HEK293 (cell line): Measurements from ENCODE around the gene BICD2.

Source experiments
- CTCF ChIA-PET: fragments of 350-600 bp; formaldehyde crosslinking; extraction: SDS; loops from one replicate; lab custom pipeline; 2021; ENCODE audit warnings: antibody characterized with exemption; lab: Yijun Ruan, JAX
- POLR2A ChIA-PET: fragments of 300-600 bp; formaldehyde crosslinking; extraction: SDS; loops from one replicate; lab custom pipeline; 2020; ENCODE audit warnings: antibody characterized with exemption, inconsistent platforms; lab: Yijun Ruan, JAX
- H3K27ac ChIP-seq: fragments of 200-500 bp; sonication (Bioruptor generic); 2 replicates; pipeline ENCODE4 v1.5.1; 2014; ENCODE audit warnings: low read depth, low read length, control low read depth, inconsistent platforms; ENCODE audit errors: extremely low read depth
- H3K36me3 ChIP-seq, 2 experiments: fragments of 200-500 bp in 1 of 2; sonication (Bioruptor generic) in 1 of 2; 1 replicate in 1 of 2; 2 replicates in 1 of 2; pipeline ENCODE4 v1.5.1; 2014 to 2017; ENCODE audit warnings: inconsistent platforms in 2 of 2, low read length in 2 of 2; ENCODE audit not compliant: control insufficient read depth in 2 of 2, insufficient read depth in 1 of 2
- H3K4me1 ChIP-seq: fragments of 200-500 bp; sonication (Bioruptor generic); 2 replicates; pipeline ENCODE4 v1.5.1; 2014; ENCODE audit warnings: mild to moderate bottlenecking, low read length, inconsistent platforms; ENCODE audit not compliant: control insufficient read depth, insufficient read depth
- H3K4me3 ChIP-seq: 2 replicates; pipeline ENCODE4 v1.5.1; 2011; ENCODE audit warnings: low read depth, mild to moderate bottlenecking, control low read depth, low read length, moderate library complexity
- H3K9me3 ChIP-seq: fragments of 200-500 bp; sonication (Bioruptor generic); 2 replicates; pipeline ENCODE4 v1.5.1; 2014; ENCODE audit warnings: low read depth, low read length, inconsistent platforms; ENCODE audit not compliant: control insufficient read depth, insufficient read depth
- EGR2 ChIP-seq: fragments of 450-650 bp; formaldehyde crosslinking; IDR thresholded peaks from 2 replicates; pipeline ENCODE4 v1.5.1; 2016; ENCODE audit warnings: low read depth, missing biosample characterization, missing genetic modification characterization
- GLIS2 ChIP-seq: fragments of 450-650 bp; formaldehyde crosslinking; IDR thresholded peaks from 2 replicates; pipeline ENCODE4 v1.5.1; 2016; ENCODE audit warnings: missing biosample characterization, missing genetic modification characterization
- HOXA7 ChIP-seq: sonication (generic); formaldehyde crosslinking; IDR thresholded peaks from 2 replicates; pipeline ENCODE4 v1.8.1; 2022; ENCODE audit warnings: missing genetic modification reagents, borderline replicate concordance
- HOXD13 ChIP-seq: sonication (generic); formaldehyde crosslinking; IDR thresholded peaks from 2 replicates; pipeline ENCODE4 v1.8.0; 2022; ENCODE audit warnings: missing genetic modification reagents, borderline replicate concordance
- KLF9 ChIP-seq: fragments of 450-650 bp; formaldehyde crosslinking; IDR thresholded peaks from 2 replicates; pipeline ENCODE4 v1.5.1; 2016; ENCODE audit warnings: missing biosample characterization, missing genetic modification characterization, low read depth
- TSHZ1 ChIP-seq: fragments of 450-650 bp; formaldehyde crosslinking; IDR thresholded peaks from 2 replicates; pipeline ENCODE4 v1.5.1; 2016; ENCODE audit warnings: missing biosample characterization, missing genetic modification characterization, borderline replicate concordance
- YY2 ChIP-seq: fragments of 450-650 bp; formaldehyde crosslinking; IDR thresholded peaks from 2 replicates; pipeline ENCODE4 v1.5.1; 2016; ENCODE audit warnings: missing biosample characterization, missing genetic modification characterization
- ZFHX2 ChIP-seq: fragments of 450-650 bp; formaldehyde crosslinking; conservative IDR thresholded peaks from 2 replicates; pipeline ENCODE4 v1.5.1; 2016; ENCODE audit warnings: missing biosample characterization, missing genetic modification characterization
- ZNF114 ChIP-seq: fragments of 450-650 bp; formaldehyde crosslinking; IDR thresholded peaks from 2 replicates; pipeline ENCODE4 v1.5.0; 2017; ENCODE audit warnings: missing biosample characterization, missing genetic modification characterization
- ZNF146 ChIP-seq: fragments of 450-650 bp; formaldehyde crosslinking; IDR thresholded peaks from 2 replicates; pipeline ENCODE4 v1.5.1; 2016; ENCODE audit warnings: missing biosample characterization, missing genetic modification characterization
- ZNF239 ChIP-seq: fragments of 450-650 bp; formaldehyde crosslinking; IDR thresholded peaks from 2 replicates; pipeline ENCODE4 v1.5.1; 2016; ENCODE audit warnings: missing biosample characterization, missing genetic modification characterization
- ZNF354C ChIP-seq: fragments of 450-650 bp; formaldehyde crosslinking; IDR thresholded peaks from 2 replicates; pipeline ENCODE4 v1.5.1; 2016; ENCODE audit warnings: missing biosample characterization, missing genetic modification characterization, low read depth, borderline replicate concordance
- ZNF433 ChIP-seq: fragments of 450-650 bp; formaldehyde crosslinking; IDR thresholded peaks from 2 replicates; pipeline ENCODE4 v1.5.1; 2016; ENCODE audit warnings: missing biosample characterization, missing genetic modification characterization, low read depth
- ZNF514 ChIP-seq: fragments of 450-650 bp; formaldehyde crosslinking; IDR thresholded peaks from 2 replicates; pipeline ENCODE4 v1.5.1; 2016; ENCODE audit warnings: missing biosample characterization, missing genetic modification characterization
- ZNF558 ChIP-seq: fragments of 450-650 bp; formaldehyde crosslinking; IDR thresholded peaks from 2 replicates; pipeline ENCODE4 v1.5.1; 2016; ENCODE audit warnings: missing biosample characterization, missing genetic modification characterization
- ZNF660 ChIP-seq: fragments of 450-650 bp; IDR thresholded peaks from 2 replicates; pipeline ENCODE4 v1.5.1; 2018; ENCODE audit warnings: missing biosample characterization, mild to moderate bottlenecking, missing genetic modification characterization
- ZNF664 ChIP-seq: fragments of 450-650 bp; formaldehyde crosslinking; IDR thresholded peaks from 2 replicates; pipeline ENCODE4 v1.5.1; 2016; ENCODE audit warnings: missing biosample characterization, missing genetic modification characterization
- ZSCAN23 ChIP-seq: fragments of 450-650 bp; formaldehyde crosslinking; IDR thresholded peaks from 2 replicates; pipeline ENCODE4 v1.5.1; 2016; ENCODE audit warnings: missing biosample characterization, missing genetic modification characterization
- TF ChIP-seq, protein P1 (sequence below): fragments of 450-650 bp; formaldehyde crosslinking; IDR thresholded peaks from 2 replicates; pipeline ENCODE4 v1.5.1; 2016; ENCODE audit warnings: missing biosample characterization, missing genetic modification characterization
- TF ChIP-seq, protein P2 (sequence below): fragments of 450-650 bp; formaldehyde crosslinking; IDR thresholded peaks from 2 replicates; pipeline ENCODE4 v1.5.1; 2016; ENCODE audit warnings: missing biosample characterization, missing genetic modification characterization
- TF ChIP-seq, protein P3 (sequence below): fragments of 450-650 bp; formaldehyde crosslinking; IDR thresholded peaks from 2 replicates; pipeline ENCODE4 v1.5.1; 2016; ENCODE audit warnings: missing biosample characterization, missing genetic modification characterization, borderline replicate concordance

The BICD2 gene

DNA sequence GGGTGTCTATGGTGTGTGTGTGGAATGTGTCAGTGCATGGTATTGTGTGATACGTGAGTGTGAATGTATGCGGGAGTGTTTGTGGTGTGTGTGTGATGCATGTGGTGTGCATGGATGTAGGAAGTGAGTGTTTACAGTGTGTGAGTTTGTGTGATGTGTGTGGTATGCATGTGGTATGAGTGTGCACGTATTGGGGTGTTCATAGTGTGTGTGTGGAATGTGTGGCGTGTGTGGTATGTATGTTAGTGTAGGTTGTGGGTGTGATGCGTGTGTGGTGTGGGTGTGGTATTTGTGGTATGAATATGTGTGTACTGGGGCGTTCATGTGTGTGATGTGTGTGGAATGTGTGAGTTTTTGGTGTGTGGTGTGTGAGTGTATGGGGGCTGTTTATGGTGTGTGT is 40.1 kb upstream of the BICD2 start:
- CTCF ChIA-PET: interaction anchor here (1.3 kb wide), 1 partner anchor 14 kb away, joined by 3 read pairs; no protein-coding TSS in a partner anchor
- Histone ChIP-seq H3K4me3 (no peak overlapping the region), H3K4me1 (no peaks in the 10 kb centered on the region), H3K9me3 (no peaks in the 10 kb centered on the region), H3K36me3 (no peaks in the 10 kb centered on the region), H3K27ac (no peak overlapping the region)
- POLR2A ChIA-PET: no interaction called here
- TF ChIP-seq, protein P1, sequence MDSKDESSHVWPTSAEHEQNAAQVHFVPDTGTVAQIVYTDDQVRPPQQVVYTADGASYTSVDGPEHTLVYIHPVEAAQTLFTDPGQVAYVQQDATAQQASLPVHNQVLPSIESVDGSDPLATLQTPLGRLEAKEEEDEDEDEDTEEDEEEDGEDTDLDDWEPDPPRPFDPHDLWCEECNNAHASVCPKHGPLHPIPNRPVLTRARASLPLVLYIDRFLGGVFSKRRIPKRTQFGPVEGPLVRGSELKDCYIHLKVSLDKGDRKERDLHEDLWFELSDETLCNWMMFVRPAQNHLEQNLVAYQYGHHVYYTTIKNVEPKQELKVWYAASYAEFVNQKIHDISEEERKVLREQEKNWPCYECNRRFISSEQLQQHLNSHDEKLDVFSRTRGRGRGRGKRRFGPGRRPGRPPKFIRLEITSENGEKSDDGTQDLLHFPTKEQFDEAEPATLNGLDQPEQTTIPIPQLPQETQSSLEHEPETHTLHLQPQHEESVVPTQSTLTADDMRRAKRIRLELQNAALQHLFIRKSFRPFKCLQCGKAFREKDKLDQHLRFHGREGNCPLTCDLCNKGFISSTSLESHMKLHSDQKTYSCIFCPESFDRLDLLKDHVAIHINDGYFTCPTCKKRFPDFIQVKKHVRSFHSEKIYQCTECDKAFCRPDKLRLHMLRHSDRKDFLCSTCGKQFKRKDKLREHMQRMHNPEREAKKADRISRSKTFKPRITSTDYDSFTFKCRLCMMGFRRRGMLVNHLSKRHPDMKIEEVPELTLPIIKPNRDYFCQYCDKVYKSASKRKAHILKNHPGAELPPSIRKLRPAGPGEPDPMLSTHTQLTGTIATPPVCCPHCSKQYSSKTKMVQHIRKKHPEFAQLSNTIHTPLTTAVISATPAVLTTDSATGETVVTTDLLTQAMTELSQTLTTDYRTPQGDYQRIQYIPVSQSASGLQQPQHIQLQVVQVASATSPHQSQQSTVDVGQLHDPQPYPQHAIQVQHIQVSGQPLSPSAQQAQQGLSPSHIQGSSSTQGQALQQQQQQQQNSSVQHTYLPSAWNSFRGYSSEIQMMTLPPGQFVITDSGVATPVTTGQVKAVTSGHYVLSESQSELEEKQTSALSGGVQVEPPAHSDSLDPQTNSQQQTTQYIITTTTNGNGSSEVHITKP (tag by site-specific recombination): no peak
- TF ChIP-seq ZNF514 (tag by site-specific recombination): no peak
- peak; percentile 21; the same call in 1 of the 2 replicates for TF ChIP-seq KLF9 (tag by site-specific recombination)
- TF ChIP-seq, protein P2, sequence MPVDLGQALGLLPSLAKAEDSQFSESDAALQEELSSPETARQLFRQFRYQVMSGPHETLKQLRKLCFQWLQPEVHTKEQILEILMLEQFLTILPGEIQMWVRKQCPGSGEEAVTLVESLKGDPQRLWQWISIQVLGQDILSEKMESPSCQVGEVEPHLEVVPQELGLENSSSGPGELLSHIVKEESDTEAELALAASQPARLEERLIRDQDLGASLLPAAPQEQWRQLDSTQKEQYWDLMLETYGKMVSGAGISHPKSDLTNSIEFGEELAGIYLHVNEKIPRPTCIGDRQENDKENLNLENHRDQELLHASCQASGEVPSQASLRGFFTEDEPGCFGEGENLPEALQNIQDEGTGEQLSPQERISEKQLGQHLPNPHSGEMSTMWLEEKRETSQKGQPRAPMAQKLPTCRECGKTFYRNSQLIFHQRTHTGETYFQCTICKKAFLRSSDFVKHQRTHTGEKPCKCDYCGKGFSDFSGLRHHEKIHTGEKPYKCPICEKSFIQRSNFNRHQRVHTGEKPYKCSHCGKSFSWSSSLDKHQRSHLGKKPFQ: peak; percentile 89
- TF ChIP-seq, protein P3, sequence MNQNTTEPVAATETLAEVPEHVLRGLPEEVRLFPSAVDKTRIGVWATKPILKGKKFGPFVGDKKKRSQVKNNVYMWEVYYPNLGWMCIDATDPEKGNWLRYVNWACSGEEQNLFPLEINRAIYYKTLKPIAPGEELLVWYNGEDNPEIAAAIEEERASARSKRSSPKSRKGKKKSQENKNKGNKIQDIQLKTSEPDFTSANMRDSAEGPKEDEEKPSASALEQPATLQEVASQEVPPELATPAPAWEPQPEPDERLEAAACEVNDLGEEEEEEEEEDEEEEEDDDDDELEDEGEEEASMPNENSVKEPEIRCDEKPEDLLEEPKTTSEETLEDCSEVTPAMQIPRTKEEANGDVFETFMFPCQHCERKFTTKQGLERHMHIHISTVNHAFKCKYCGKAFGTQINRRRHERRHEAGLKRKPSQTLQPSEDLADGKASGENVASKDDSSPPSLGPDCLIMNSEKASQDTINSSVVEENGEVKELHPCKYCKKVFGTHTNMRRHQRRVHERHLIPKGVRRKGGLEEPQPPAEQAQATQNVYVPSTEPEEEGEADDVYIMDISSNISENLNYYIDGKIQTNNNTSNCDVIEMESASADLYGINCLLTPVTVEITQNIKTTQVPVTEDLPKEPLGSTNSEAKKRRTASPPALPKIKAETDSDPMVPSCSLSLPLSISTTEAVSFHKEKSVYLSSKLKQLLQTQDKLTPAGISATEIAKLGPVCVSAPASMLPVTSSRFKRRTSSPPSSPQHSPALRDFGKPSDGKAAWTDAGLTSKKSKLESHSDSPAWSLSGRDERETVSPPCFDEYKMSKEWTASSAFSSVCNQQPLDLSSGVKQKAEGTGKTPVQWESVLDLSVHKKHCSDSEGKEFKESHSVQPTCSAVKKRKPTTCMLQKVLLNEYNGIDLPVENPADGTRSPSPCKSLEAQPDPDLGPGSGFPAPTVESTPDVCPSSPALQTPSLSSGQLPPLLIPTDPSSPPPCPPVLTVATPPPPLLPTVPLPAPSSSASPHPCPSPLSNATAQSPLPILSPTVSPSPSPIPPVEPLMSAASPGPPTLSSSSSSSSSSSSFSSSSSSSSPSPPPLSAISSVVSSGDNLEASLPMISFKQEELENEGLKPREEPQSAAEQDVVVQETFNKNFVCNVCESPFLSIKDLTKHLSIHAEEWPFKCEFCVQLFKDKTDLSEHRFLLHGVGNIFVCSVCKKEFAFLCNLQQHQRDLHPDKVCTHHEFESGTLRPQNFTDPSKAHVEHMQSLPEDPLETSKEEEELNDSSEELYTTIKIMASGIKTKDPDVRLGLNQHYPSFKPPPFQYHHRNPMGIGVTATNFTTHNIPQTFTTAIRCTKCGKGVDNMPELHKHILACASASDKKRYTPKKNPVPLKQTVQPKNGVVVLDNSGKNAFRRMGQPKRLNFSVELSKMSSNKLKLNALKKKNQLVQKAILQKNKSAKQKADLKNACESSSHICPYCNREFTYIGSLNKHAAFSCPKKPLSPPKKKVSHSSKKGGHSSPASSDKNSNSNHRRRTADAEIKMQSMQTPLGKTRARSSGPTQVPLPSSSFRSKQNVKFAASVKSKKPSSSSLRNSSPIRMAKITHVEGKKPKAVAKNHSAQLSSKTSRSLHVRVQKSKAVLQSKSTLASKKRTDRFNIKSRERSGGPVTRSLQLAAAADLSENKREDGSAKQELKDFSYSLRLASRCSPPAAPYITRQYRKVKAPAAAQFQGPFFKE (tag by site-specific recombination): no peak
- TF ChIP-seq ZNF354C: no peak
- peak; percentile 59 for TF ChIP-seq ZFHX2
- TF ChIP-seq EGR2: 0 out of 2 replicates have a peak, but pooled peaks have one; percentile 33
- TF ChIP-seq HOXA7 (CRISPR knock-in tag): no peak
- TF ChIP-seq YY2 (tag by site-specific recombination): no peak
- no peak for TF ChIP-seq ZNF664 (tag by site-specific recombination)

DNA sequence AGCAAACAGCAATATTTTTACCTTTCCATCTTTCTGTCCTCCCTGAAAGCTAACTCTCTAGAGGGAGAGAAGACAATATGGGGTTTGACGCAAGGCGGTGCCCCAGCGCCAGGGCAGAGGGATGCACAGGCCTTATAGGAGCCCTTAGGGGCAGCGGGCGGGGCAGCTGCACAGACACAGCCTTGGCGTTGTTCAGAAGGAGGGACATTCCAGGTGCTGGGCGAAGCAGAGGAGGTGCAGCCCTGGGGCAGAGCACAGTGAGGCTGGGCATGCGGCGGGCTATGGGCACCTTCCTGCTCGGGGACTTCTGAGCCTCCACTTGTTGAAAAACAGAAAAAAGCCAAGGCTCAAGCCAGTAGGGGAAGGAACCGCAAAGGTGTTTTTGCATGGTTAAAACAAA is 33.7 kb upstream of the BICD2 start:
- no peak overlapping the region for H3K4me3 ChIP-seq
- H3K4me1 ChIP-seq: no peaks in the 10 kb centered on the region
- ChIA-PET CTCF (interaction anchor here (0.6 to 1.4 kb wide), 2 partner anchors 82 to 279 kb away, joined by 4 to 5 read pairs; no protein-coding TSS in a partner anchor), POLR2A (no interaction called here)
- no peaks in the 10 kb centered on the region for H3K9me3 ChIP-seq
- H3K27ac ChIP-seq: no peak overlapping the region
- no peaks in the 10 kb centered on the region for H3K36me3 ChIP-seq
- TF ChIP-seq TSHZ1 (tag by site-specific recombination) (no peak), ZNF239 (no peak), ZNF660 (tag by site-specific recombination) (no peak), ZNF146 (no peak), ZSCAN23 (no peak), ZNF558 (tag by site-specific recombination) (no peak), HOXD13 (no peak), ZNF433 (tag by site-specific recombination) (no peak), ZNF114 (tag by site-specific recombination) (no peak), GLIS2 (tag by site-specific recombination) (no peak)
